HepG2 (cell line): ENCODE results near the gene NUDT2.

Experiments used
- ARID2 ChIP-seq: sonication (generic); formaldehyde crosslinking; IDR thresholded peaks from 2 replicates; pipeline ENCODE4 v1.8.1; 2022; ENCODE audit warnings: mild to moderate bottlenecking, missing genetic modification reagents, borderline replicate concordance
- CTCF ChIP-seq: sonication (generic); formaldehyde crosslinking; IDR thresholded peaks from 2 replicates; pipeline ENCODE4 v1.5.0; 2020; ENCODE audit warnings: mild to moderate bottlenecking, missing genetic modification reagents, moderate library complexity
- NR1H2 ChIP-seq: sonication (generic); formaldehyde crosslinking; IDR thresholded peaks from 2 replicates; pipeline ENCODE4 v1.8.1; 2022; ENCODE audit warnings: low read depth, missing genetic modification reagents, borderline replicate concordance
- SMAD9 ChIP-seq: sonication (generic); formaldehyde crosslinking; IDR thresholded peaks from 2 replicates; pipeline ENCODE4 v1.5.1; 2020; ENCODE audit warnings: mild to moderate bottlenecking, missing genetic modification reagents
- SOX5 ChIP-seq: IDR thresholded peaks from 2 replicates; pipeline ENCODE4 v1.6.1; 2016; ENCODE audit warnings: borderline replicate concordance
- YEATS2 ChIP-seq: sonication (generic); formaldehyde crosslinking; IDR thresholded peaks from 2 replicates; pipeline ENCODE4 v1.4.0; 2020; ENCODE audit warnings: missing genetic modification reagents, borderline replicate concordance
- ZNF274 ChIP-seq: sonication (generic); formaldehyde crosslinking; IDR thresholded peaks from 2 replicates; pipeline ENCODE4 v1.5.1; 2020; ENCODE audit warnings: mild to moderate bottlenecking, missing genetic modification reagents

- no peak for TF ChIP-seq ZNF274 (CRISPR knock-in tag)
- TF ChIP-seq CTCF (CRISPR knock-in tag): no peak
- TF ChIP-seq NR1H2 (CRISPR knock-in tag): no peak
- no peak for TF ChIP-seq SOX5
- no peak for TF ChIP-seq YEATS2 (CRISPR knock-in tag)
- TF ChIP-seq SMAD9 (CRISPR knock-in tag): no peak
- TF ChIP-seq ARID2: no peak
These were observed 56.3 kb downstream of the NUDT2 start for GRCh38 chr9:34385561-34386230.
